Cardiac muscle cell (in vitro differentiated cells and primary cell): ENCODE measurements around the gene MYBPC1. TPM values are rescaled to one million over a fixed set of nuclear protein-coding genes. Genes with fewer than 3 reads are reported as not detected.

Experiments used
- DNase-seq, 2 donors: peaks; one replicate each; pipeline versions ENCODE4 v3.0.0 to v3.0.0-alpha.2; 2010 to 2017; ENCODE audit warnings: low read depth in 1 of 2, low spot score in 1 of 2
- H3K27ac ChIP-seq: fragments of 200-600 bp; sonication (generic); 2 replicates; pipeline ENCODE4 v1.5.1; 2016
- H3K27me3 ChIP-seq: fragments of 200-600 bp; sonication (generic); 2 replicates; pipeline ENCODE4 v1.6.0; 2016; ENCODE audit warnings: control low read depth
- H3K36me3 ChIP-seq: fragments of 200-600 bp; sonication (generic); 2 replicates; pipeline ENCODE4 v1.5.1; 2016; ENCODE audit warnings: control low read depth
- H3K4me1 ChIP-seq: fragments of 200-600 bp; sonication (generic); 2 replicates; pipeline ENCODE4 v1.8.1; 2017; ENCODE audit warnings: low read depth, mild to moderate bottlenecking, mixed run types
- H3K4me3 ChIP-seq: fragments of 200-600 bp; sonication (generic); 2 replicates; pipeline ENCODE4 v1.5.1; 2016; ENCODE audit warnings: mild to moderate bottlenecking
- H3K9me3 ChIP-seq: fragments of 200-600 bp; sonication (generic); 2 replicates; pipeline ENCODE4 v1.5.1; 2017; ENCODE audit warnings: low read depth, mild to moderate bottlenecking, control low read depth
- CTCF ChIP-seq: IDR thresholded peaks from 2 replicates; pipeline ENCODE4 v1.5.1; 2012; ENCODE audit warnings: low read depth, mild to moderate bottlenecking, low read length
- polyA plus RNA-seq: library from polyadenylated mRNA; unstranded; fragments of >200 nt; fragmentation: Nextera tagmentation; extraction: Ambion mirVana; gene quantifications from 2 replicates; pipeline ENCODE4 v1.2.1, GENCODE V29; 2016
- total RNA-seq: library from RNA; depleted of rRNA; stranded (reverse); fragments of >200 nt; gene quantifications from 2 replicates; pipeline ENCODE4 v1.2.3, GENCODE V29; 2016

The MYBPC1 gene
- total and polyA plus RNA-seq, 2 experiments from 2014 or later: not detected

GRCh38 chr12:101648195-101648594 is 53.4 kb downstream of the MYBPC1 start:
- H3K36me3 ChIP-seq: no peaks in the 10 kb centered on the region
- TF ChIP-seq CTCF: no peak
- H3K4me3 ChIP-seq: no peak overlapping the region
- H3K27me3 ChIP-seq: peaks cover 99% of the 10 kb centered on the region
- no peaks in the 10 kb centered on the region for H3K4me1 ChIP-seq
- no peak overlapping the region for H3K27ac ChIP-seq
- no peak for DNase-seq
- no peaks in the 10 kb centered on the region for H3K9me3 ChIP-seq

GRCh38 chr12:101650346-101651117 is 55.8 kb downstream of the MYBPC1 start:
- Histone ChIP-seq H3K4me3 (no peak overlapping the region), H3K27me3 (peaks cover 88% of the 10 kb centered on the region), H3K9me3 (no peaks in the 10 kb centered on the region), H3K36me3 (no peaks in the 10 kb centered on the region), H3K4me1 (no peaks in the 10 kb centered on the region), H3K27ac (no peak overlapping the region)
- no peak for TF ChIP-seq CTCF
- DNase-seq: no peak

- no peaks in the 10 kb centered on the region for H3K4me1 ChIP-seq
- H3K4me3 ChIP-seq: no peak overlapping the region
- peaks cover 65% of the 10 kb centered on the region for H3K27me3 ChIP-seq
- H3K27ac ChIP-seq: no peak overlapping the region
- H3K9me3 ChIP-seq: no peaks in the 10 kb centered on the region
- no peaks in the 10 kb centered on the region for H3K36me3 ChIP-seq
- no peak for TF ChIP-seq CTCF
- DNase-seq: no peak
Measured at GRCh38 chr12:101653030-101653429, 58.3 kb downstream of the MYBPC1 start.

- Histone ChIP-seq H3K4me3 (no peak overlapping the region), H3K27ac (no peak overlapping the region), H3K4me1 (no peaks in the 10 kb centered on the region), H3K36me3 (no peaks in the 10 kb centered on the region), H3K9me3 (no peaks in the 10 kb centered on the region), H3K27me3 (peaks cover 62% of the 10 kb centered on the region)
- TF ChIP-seq CTCF: no peak
- no peak for DNase-seq
Measured at GRCh38 chr12:101653503-101653902, 58.7 kb downstream of the MYBPC1 start.

GRCh38 chr12:101654442-101654841 is 59.7 kb downstream of the MYBPC1 start:
- H3K27ac ChIP-seq: no peak overlapping the region
- H3K9me3 ChIP-seq: no peaks in the 10 kb centered on the region
- DNase-seq: no peak
- no peaks in the 10 kb centered on the region for H3K4me1 ChIP-seq
- H3K36me3 ChIP-seq: no peaks in the 10 kb centered on the region
- TF ChIP-seq CTCF: no peak
- no peak overlapping the region for H3K4me3 ChIP-seq
- peaks cover 57% of the 10 kb centered on the region for H3K27me3 ChIP-seq
